HUES48 (cell line): ENCODE measurements around the gene GPRIN2.
A peak's percentile ranks its signal among the peaks of the same experiment; 100 is the strongest.

Experiments used
- H3K27ac ChIP-seq: one replicate; pipeline ENCODE4 v1.7.0; 2013; ENCODE audit warnings: low read depth, low read length, inconsistent platforms
- H3K27me3 ChIP-seq: 2 replicates; pipeline ENCODE4 v1.6.1; 2013; ENCODE audit warnings: mild to moderate bottlenecking, low read length; ENCODE audit not compliant: control insufficient read depth, insufficient read depth
- H3K36me3 ChIP-seq: 2 replicates; pipeline ENCODE4 v1.6.1; 2013; ENCODE audit warnings: low read length; ENCODE audit not compliant: control insufficient read depth, insufficient read depth
- H3K4me1 ChIP-seq: 2 replicates; pipeline ENCODE4 v1.6.1; 2013; ENCODE audit warnings: mild to moderate bottlenecking, low read length; ENCODE audit not compliant: control insufficient read depth, insufficient read depth
- H3K4me3 ChIP-seq: 2 replicates; pipeline ENCODE4 v1.5.1; 2013; ENCODE audit warnings: mild to moderate bottlenecking, low read depth, low read length
- H3K9ac ChIP-seq: 2 replicates; pipeline ENCODE4 v1.6.1; 2013; ENCODE audit warnings: mild to moderate bottlenecking, low read depth, low read length, moderate library complexity
- H3K9me3 ChIP-seq: 2 replicates; pipeline ENCODE4 v1.6.1; 2013; ENCODE audit warnings: low read length; ENCODE audit not compliant: control insufficient read depth, insufficient read depth

Gene GPRIN2

GRCh38 chr10:46546591-46547540 lies 9.6 kb downstream of the GPRIN2 start:
- Histone ChIP-seq H3K4me3 (no peak overlapping the region), H3K36me3 (peaks cover 25% of the 10 kb centered on the region), H3K4me1 (peaks cover 3% of the 10 kb centered on the region), H3K27me3 (no peaks in the 10 kb centered on the region), H3K27ac (no peak overlapping the region), H3K9ac (no peak overlapping the region), H3K9me3 (no peaks in the 10 kb centered on the region)

GRCh38 chr10:46545861-46546590 lies 10.4 kb downstream of the GPRIN2 start:
- no peak overlapping the region for H3K9ac ChIP-seq
- H3K4me1 ChIP-seq, result peaks cover 7% of the 10 kb centered on the region
- H3K27ac ChIP-seq, result no peak overlapping the region

GRCh38 chr10:46544989-46545791 lies 11.3 kb downstream of the GPRIN2 start:
- Histone ChIP-seq H3K9me3 (no peaks in the 10 kb centered on the region), H3K9ac (no peak overlapping the region), H3K27ac (no peak overlapping the region), H3K4me1 (peaks cover 7% of the 10 kb centered on the region), H3K27me3 (peaks cover 7% of the 10 kb centered on the region; the same call in 1 of the 2 replicates), H3K36me3 (peaks cover 9% of the 10 kb centered on the region), H3K4me3 (no peak overlapping the region)

More at GRCh38 chr10:46545861-46546590, 10.4 kb downstream of the GPRIN2 start:
- no peaks in the 10 kb centered on the region for H3K27me3 ChIP-seq
- peaks cover 16% of the 10 kb centered on the region for H3K36me3 ChIP-seq
- no peak overlapping the region for H3K4me3 ChIP-seq
- H3K9me3 ChIP-seq, result no peaks in the 10 kb centered on the region

DNA sequence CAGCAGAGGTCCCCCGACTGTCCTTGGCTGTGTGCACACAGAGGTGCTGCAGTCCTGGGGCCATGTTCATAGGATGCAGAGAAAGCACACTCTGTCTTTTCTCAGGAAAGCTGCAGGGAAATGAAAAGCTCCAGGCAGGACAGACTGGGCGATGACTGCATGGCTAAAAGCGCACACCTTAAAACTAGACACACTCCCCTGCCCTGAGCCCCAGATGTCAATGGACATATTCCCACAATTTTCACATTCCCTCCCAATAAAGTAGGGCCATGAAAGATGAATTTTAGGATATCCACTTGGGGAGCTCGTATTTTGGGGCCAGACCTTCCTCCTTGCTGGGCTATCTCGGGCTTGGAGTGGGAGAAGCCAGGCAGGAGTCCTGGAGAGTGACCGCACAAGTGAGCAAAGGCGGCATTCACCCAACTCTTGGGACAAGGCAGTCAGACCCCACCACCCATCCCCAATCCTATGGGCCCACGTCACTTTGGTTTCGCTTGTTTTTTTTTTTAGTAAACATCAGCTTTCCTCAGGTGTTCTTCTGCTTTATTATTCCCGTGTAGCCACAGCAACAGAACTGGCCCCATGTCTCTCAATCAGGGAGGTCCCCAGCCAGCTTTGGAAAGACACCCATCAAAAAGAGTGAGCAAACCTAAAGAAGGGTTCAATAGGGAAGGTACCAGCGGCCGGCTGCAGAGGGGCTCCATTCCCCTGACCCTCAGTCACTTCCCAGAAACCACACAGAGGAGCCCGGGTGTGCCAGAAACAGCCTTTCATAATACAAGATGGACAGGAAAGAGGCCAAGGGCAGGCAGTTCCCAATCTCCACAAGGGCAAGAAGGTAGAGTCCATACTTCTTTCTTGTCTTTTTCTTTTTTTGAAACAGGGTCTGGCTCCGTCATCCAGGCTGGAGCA lies 12.7 kb downstream of the GPRIN2 start:
- no peak overlapping the region for H3K27ac ChIP-seq

DNA sequence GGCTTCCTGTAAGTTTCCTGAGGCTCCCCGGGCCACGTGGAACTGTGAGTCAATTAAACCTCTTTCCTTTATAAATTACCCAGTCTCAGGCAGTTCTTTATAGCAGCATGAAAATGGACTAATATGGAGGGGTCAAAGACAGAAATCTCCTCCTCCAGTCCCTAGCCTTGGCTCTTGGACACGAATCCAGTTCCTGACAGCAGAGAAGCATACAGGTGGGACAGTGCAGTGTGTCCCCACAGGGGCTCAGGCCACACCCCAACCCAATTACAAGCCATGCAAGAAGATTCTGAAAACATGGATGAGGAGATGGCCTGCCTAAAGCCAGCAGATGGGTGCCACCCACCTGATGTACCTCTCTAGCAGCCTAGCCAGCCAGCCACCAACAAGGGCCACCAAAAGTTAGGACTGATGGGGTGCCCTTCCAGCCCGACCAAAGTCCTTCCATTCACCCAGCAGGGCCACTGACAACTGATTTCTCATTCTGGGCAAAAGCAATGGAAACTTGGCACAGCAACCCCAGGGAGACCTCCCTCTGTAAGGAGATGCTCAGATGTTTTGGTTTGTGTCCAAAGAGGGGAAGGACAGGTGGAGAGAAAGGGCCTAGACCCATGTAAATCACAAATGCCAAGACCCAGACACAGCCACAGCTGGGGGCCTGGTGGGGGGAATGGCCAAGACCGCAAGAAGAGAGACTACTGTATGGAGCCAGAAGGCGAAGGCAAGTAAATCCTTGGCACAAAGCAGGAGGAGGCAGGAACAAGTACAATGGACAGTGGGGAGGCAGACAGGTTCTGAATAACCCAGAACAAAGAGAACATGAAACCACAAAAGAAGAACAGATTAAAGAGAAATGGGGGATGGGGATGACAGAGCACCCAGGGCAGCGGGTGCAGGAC lies 13.6 kb downstream of the GPRIN2 start:
- Histone ChIP-seq H3K36me3 (no peaks in the 10 kb centered on the region), H3K4me1 (peaks cover 7% of the 10 kb centered on the region), H3K4me3 (no peak overlapping the region), H3K27ac (no peak overlapping the region), H3K9ac (no peak overlapping the region), H3K27me3 (peaks cover 7% of the 10 kb centered on the region; the same call in 1 of the 2 replicates), H3K9me3 (no peaks in the 10 kb centered on the region)

More for the DNA sequence above, 12.7 kb downstream of the GPRIN2 start:
- Histone ChIP-seq H3K36me3 (no peaks in the 10 kb centered on the region), H3K9me3 (no peaks in the 10 kb centered on the region), H3K4me1 (peaks cover 7% of the 10 kb centered on the region), H3K27me3 (peaks cover 7% of the 10 kb centered on the region; the same call in 1 of the 2 replicates), H3K4me3 (no peak overlapping the region), H3K9ac (no peak overlapping the region)

- Histone ChIP-seq H3K9ac (no peak overlapping the region), H3K4me3 (peak overlapping the region; percentile 66; the same call in 1 of the 2 replicates), H3K27ac (no peak overlapping the region), H3K36me3 (no peaks in the 10 kb centered on the region), H3K4me1 (peaks cover 12% of the 10 kb centered on the region), H3K9me3 (no peaks in the 10 kb centered on the region), H3K27me3 (peaks cover 7% of the 10 kb centered on the region; the same call in 1 of the 2 replicates)
Measured at GRCh38 chr10:46541735-46542566, 14.5 kb downstream of the GPRIN2 start.

GRCh38 chr10:46541017-46541661 lies 15.3 kb downstream of the GPRIN2 start:
- peaks cover 7% of the 10 kb centered on the region; the same call in 1 of the 2 replicates for H3K27me3 ChIP-seq
- H3K4me3 ChIP-seq, result peak overlapping the region; percentile 66
- no peaks in the 10 kb centered on the region for H3K36me3 ChIP-seq
- no peak overlapping the region for H3K27ac ChIP-seq
- no peaks in the 10 kb centered on the region for H3K9me3 ChIP-seq
- H3K4me1 ChIP-seq, result peaks cover 15% of the 10 kb centered on the region
- H3K9ac ChIP-seq, result peak overlapping the region; percentile 51; the same call in 1 of the 2 replicates

DNA sequence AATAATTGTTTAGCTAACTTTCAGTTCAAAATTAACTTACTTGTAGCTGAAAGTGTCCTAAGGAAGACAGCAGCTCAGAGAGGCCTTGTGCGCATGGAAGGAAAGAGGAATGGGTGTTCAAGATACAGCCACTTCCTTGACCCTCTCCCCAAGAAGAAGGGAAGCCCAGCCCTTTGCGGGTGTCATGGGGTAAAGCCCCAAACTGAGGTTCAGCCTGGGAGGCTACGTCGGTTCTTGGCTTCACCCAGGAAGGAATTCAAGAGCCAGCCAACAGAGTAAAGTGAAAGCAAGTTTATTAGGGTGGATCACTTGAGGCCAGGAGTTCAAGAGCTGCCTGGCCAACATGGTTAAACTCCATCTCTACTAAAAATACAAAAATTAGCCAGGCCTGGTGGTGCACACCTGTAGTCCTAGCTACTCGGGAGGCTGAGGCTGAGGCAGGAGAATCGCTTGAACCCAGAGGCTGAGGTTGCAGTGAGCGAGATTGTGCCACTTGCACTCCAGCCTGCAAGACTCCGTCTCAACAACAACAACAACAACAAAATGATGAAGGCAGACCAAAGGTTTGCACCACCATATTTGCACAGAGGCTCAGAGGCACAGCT lies 15.9 kb downstream of the GPRIN2 start:
- Histone ChIP-seq H3K27me3 (peaks cover 7% of the 10 kb centered on the region; the same call in 1 of the 2 replicates), H3K9me3 (no peaks in the 10 kb centered on the region), H3K36me3 (no peaks in the 10 kb centered on the region), H3K9ac (no peak overlapping the region), H3K4me1 (peaks cover 15% of the 10 kb centered on the region), H3K4me3 (peak overlapping the region; percentile 66), H3K27ac (no peak overlapping the region)
